Astrocyte (in vitro differentiated cells and primary cell): ENCODE measurements around the gene TM7SF2. TPM values are rescaled to one million over a fixed set of nuclear protein-coding genes. Genes with fewer than 3 reads are reported as not detected.

Experiments
- DNase-seq: peaks from one replicate; pipeline ENCODE4 v3.0.0-alpha.2; 2010; ENCODE audit warnings: low read depth
- FAIRE-seq: peaks from 2 replicates; lab custom pipeline; 2011; peaks lifted over from hg19 to GRCh38; lab: Jason Lieb, UNC
- H2AFZ ChIP-seq: 2 replicates; pipeline ENCODE4 v1.6.0; 2012; ENCODE audit warnings: low read depth, low read length, inconsistent platforms
- H3K27ac ChIP-seq: 2 replicates; pipeline ENCODE4 v1.5.1; 2011; ENCODE audit warnings: low read depth, low read length, inconsistent platforms
- H3K27me3 ChIP-seq: 2 replicates; pipeline ENCODE4 v1.6.0; 2011; ENCODE audit warnings: low read length, inconsistent platforms; ENCODE audit not compliant: insufficient read depth
- H3K36me3 ChIP-seq: 2 replicates; pipeline ENCODE4 v1.5.1; 2011; ENCODE audit warnings: low read length, inconsistent platforms; ENCODE audit not compliant: insufficient read depth
- H3K4me1 ChIP-seq: 2 replicates; pipeline ENCODE4 v1.5.1; 2011; ENCODE audit warnings: low read length, inconsistent platforms; ENCODE audit not compliant: insufficient read depth
- H3K4me2 ChIP-seq: 2 replicates; pipeline ENCODE4 v1.6.0; 2012; ENCODE audit warnings: low read length, inconsistent platforms
- H3K4me3 ChIP-seq: 2 replicates; pipeline ENCODE4 v1.5.1; 2011; ENCODE audit warnings: low read depth, mild to moderate bottlenecking, low read length, inconsistent platforms; ENCODE audit not compliant: insufficient read depth
- H3K79me2 ChIP-seq: 2 replicates; pipeline ENCODE4 v1.6.0; 2012; ENCODE audit warnings: mild to moderate bottlenecking, low read length, inconsistent platforms; ENCODE audit not compliant: insufficient read depth
- H3K9ac ChIP-seq: 2 replicates; pipeline ENCODE4 v1.6.0; 2012; ENCODE audit warnings: mild to moderate bottlenecking, low read length, inconsistent platforms
- H3K9me3 ChIP-seq: 2 replicates; pipeline ENCODE4 v1.5.1; 2012; ENCODE audit warnings: low read depth, mild to moderate bottlenecking, low read length, inconsistent platforms; ENCODE audit not compliant: insufficient read depth
- H4K20me1 ChIP-seq: 2 replicates; pipeline ENCODE4 v1.6.0; 2012; ENCODE audit warnings: low read length, inconsistent platforms; ENCODE audit not compliant: insufficient read depth
- H3K27ac Mint-ChIP-seq: one replicate; pipeline ENCODE4 v1.8.0; 2021; ENCODE audit warnings: mild to moderate bottlenecking, mixed read lengths; ENCODE audit not compliant: unreplicated experiment
- H3K27me3 Mint-ChIP-seq: one replicate; pipeline ENCODE4 v1.8.0; 2021; ENCODE audit warnings: low read depth, mixed read lengths; ENCODE audit not compliant: unreplicated experiment
- H3K36me3 Mint-ChIP-seq: one replicate; pipeline ENCODE4 v1.8.0; 2021; ENCODE audit warnings: low read depth, mixed read lengths; ENCODE audit not compliant: unreplicated experiment
- H3K4me1 Mint-ChIP-seq: one replicate; pipeline ENCODE4 v1.8.0; 2021; ENCODE audit warnings: low read depth, mixed read lengths; ENCODE audit not compliant: unreplicated experiment
- H3K4me3 Mint-ChIP-seq: one replicate; pipeline ENCODE4 v1.8.0; 2021; ENCODE audit warnings: mild to moderate bottlenecking, moderate library complexity, mixed read lengths; ENCODE audit not compliant: unreplicated experiment
- H3K9me3 Mint-ChIP-seq: one replicate; pipeline ENCODE4 v1.8.0; 2021; ENCODE audit warnings: mild to moderate bottlenecking, mixed read lengths; ENCODE audit not compliant: unreplicated experiment
- CTCF ChIP-seq: IDR thresholded peaks from 2 replicates; pipeline ENCODE4 v1.5.1; 2011; ENCODE audit warnings: low read depth, mild to moderate bottlenecking, inconsistent platforms, low read length, moderate library complexity; ENCODE audit not compliant: insufficient read depth
- EZH2 ChIP-seq: IDR thresholded peaks from 2 replicates; pipeline ENCODE4 v1.6.1; 2012; ENCODE audit warnings: mild to moderate bottlenecking, low read length, inconsistent platforms; ENCODE audit not compliant: insufficient read depth
- total RNA-seq: library from RNA; stranded (reverse); gene quantifications from 2 replicates; pipeline ENCODE4 v1.2.1, GENCODE V29; 2021

Gene TM7SF2
- total RNA-seq, 1 donor from 2014 or later = 23.9 TPM

- no peak overlapping the region for H3K27ac ChIP-seq
- H2AFZ ChIP-seq = no peak overlapping the region
- H3K9ac ChIP-seq = no peak overlapping the region
- Mint-ChIP-seq H3K9me3 (no peaks in the 10 kb centered on the region), H3K27me3 (peaks cover 16% of the 10 kb centered on the region), H3K4me3 (no peak overlapping the region), H3K36me3 (no peaks in the 10 kb centered on the region), H3K4me1 (no peaks in the 10 kb centered on the region), H3K27ac (no peak overlapping the region)
- no peak for FAIRE-seq
- H3K4me1 ChIP-seq = peaks cover 3% of the 10 kb centered on the region
- H3K79me2 ChIP-seq = no peaks in the 10 kb centered on the region
- H3K27me3 ChIP-seq = no peaks in the 10 kb centered on the region
- DNase-seq = no peak
- no peaks in the 10 kb centered on the region for H3K36me3 ChIP-seq
- no peak overlapping the region for H3K4me2 ChIP-seq
- H4K20me1 ChIP-seq = no peaks in the 10 kb centered on the region
- TF ChIP-seq CTCF (no peak), EZH2 (no peak)
- H3K4me3 ChIP-seq = no peak overlapping the region
- H3K9me3 ChIP-seq = no peaks in the 10 kb centered on the region
Observed at GRCh38 chr11:65156256-65156655, 44.6 kb downstream of the TM7SF2 start.

GRCh38 chr11:65156926-65157325, 45.3 kb downstream of the TM7SF2 start:
- Mint-ChIP-seq H3K36me3 (no peaks in the 10 kb centered on the region), H3K27me3 (peaks cover 16% of the 10 kb centered on the region), H3K27ac (no peak overlapping the region), H3K4me1 (no peaks in the 10 kb centered on the region), H3K4me3 (no peak overlapping the region), H3K9me3 (no peaks in the 10 kb centered on the region)
- no peaks in the 10 kb centered on the region for H3K27me3 ChIP-seq
- no peak overlapping the region for H2AFZ ChIP-seq
- no peaks in the 10 kb centered on the region for H3K36me3 ChIP-seq
- H4K20me1 ChIP-seq = no peaks in the 10 kb centered on the region
- no peak overlapping the region for H3K4me3 ChIP-seq
- H3K4me2 ChIP-seq = no peak overlapping the region
- TF ChIP-seq CTCF (no peak), EZH2 (no peak)
- H3K27ac ChIP-seq = no peak overlapping the region
- H3K9ac ChIP-seq = no peak overlapping the region
- no peaks in the 10 kb centered on the region for H3K9me3 ChIP-seq
- FAIRE-seq = no peak
- no peaks in the 10 kb centered on the region for H3K79me2 ChIP-seq
- H3K4me1 ChIP-seq = peaks cover 3% of the 10 kb centered on the region
- no peak for DNase-seq

GRCh38 chr11:65157336-65157735, 45.7 kb downstream of the TM7SF2 start:
- Histone ChIP-seq H3K4me1 (peaks cover 3% of the 10 kb centered on the region), H3K4me3 (no peak overlapping the region), H3K36me3 (no peaks in the 10 kb centered on the region), H3K9ac (no peak overlapping the region), H3K4me2 (no peak overlapping the region), H3K9me3 (no peaks in the 10 kb centered on the region), H3K79me2 (no peaks in the 10 kb centered on the region), H3K27me3 (no peaks in the 10 kb centered on the region), H2AFZ (no peak overlapping the region), H4K20me1 (no peaks in the 10 kb centered on the region), H3K27ac (no peak overlapping the region)
- no peaks in the 10 kb centered on the region for H3K9me3 Mint-ChIP-seq
- H3K4me3 Mint-ChIP-seq = no peak overlapping the region
- DNase-seq (no peak), FAIRE-seq (no peak)
- no peak overlapping the region for H3K27ac Mint-ChIP-seq
- H3K4me1 Mint-ChIP-seq = no peaks in the 10 kb centered on the region
- H3K36me3 Mint-ChIP-seq = no peaks in the 10 kb centered on the region
- peaks cover 16% of the 10 kb centered on the region for H3K27me3 Mint-ChIP-seq
- no peak for TF ChIP-seq CTCF
- TF ChIP-seq EZH2 = no peak
